Measurements from ENCODE around the gene NT5M.

The NT5M gene

GRCh38 chr17:17289086-17289485 is 14.1 kb upstream of the NT5M start:
- H3K27ac ChIP-seq, result no peak overlapping the region
- TF ChIP-seq, protein P1, sequence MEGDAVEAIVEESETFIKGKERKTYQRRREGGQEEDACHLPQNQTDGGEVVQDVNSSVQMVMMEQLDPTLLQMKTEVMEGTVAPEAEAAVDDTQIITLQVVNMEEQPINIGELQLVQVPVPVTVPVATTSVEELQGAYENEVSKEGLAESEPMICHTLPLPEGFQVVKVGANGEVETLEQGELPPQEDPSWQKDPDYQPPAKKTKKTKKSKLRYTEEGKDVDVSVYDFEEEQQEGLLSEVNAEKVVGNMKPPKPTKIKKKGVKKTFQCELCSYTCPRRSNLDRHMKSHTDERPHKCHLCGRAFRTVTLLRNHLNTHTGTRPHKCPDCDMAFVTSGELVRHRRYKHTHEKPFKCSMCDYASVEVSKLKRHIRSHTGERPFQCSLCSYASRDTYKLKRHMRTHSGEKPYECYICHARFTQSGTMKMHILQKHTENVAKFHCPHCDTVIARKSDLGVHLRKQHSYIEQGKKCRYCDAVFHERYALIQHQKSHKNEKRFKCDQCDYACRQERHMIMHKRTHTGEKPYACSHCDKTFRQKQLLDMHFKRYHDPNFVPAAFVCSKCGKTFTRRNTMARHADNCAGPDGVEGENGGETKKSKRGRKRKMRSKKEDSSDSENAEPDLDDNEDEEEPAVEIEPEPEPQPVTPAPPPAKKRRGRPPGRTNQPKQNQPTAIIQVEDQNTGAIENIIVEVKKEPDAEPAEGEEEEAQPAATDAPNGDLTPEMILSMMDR (IDR thresholded peaks at IDR 0.05), result no peak
- no peak for TF ChIP-seq ZFX (IDR thresholded peaks at IDR 0.05; ENCODE audit: borderline replicate concordance)

DNA sequence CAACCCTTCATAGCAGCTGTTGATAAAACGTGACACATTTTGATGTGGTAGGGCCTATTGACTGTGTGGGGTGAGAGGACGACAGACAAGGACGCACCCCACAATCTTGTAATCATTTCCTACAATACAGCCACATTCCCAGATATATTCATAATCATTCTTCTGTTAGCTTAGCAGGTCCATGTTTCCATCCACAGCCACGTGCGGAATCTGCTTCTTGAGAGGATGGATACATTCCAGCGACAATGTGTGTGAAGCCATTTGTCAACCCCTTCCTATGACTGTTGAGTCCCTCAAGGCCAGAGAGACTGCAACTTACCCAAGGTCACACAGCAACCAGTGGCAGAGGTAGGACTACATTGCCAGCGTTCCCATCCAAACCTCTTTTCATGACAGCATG is 13.5 kb upstream of the NT5M start:
- TF ChIP-seq, protein P1 (IDR thresholded peaks at IDR 0.05), result no peak
- no peak for TF ChIP-seq ZFX (IDR thresholded peaks at IDR 0.05; ENCODE audit: borderline replicate concordance)
- no peak overlapping the region for H3K27ac ChIP-seq

DNA sequence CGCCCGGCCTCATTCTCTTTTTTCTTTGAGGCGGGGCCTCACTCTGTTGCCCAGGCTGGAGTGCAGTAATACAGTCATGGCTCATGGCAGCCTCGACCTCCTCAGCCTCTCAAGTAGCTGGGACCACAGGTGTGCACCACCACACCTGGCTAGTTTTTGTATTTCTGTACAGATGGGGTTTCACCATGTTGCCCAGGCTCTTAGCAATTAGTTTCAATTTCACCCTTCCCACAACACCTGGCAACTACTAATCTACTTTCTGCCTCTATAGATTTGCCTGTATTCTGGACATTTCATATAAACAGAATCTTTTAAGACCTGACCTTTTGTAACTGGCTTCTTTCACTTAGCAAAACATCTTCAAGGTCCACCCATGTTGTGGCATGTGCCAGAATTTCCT is 8.0 kb upstream of the NT5M start:
- TF ChIP-seq ZFX (IDR thresholded peaks at IDR 0.05; ENCODE audit: borderline replicate concordance), result no peak
- TF ChIP-seq, protein P1 (IDR thresholded peaks at IDR 0.05), result no peak
- no peak overlapping the region for H3K27ac ChIP-seq

DNA sequence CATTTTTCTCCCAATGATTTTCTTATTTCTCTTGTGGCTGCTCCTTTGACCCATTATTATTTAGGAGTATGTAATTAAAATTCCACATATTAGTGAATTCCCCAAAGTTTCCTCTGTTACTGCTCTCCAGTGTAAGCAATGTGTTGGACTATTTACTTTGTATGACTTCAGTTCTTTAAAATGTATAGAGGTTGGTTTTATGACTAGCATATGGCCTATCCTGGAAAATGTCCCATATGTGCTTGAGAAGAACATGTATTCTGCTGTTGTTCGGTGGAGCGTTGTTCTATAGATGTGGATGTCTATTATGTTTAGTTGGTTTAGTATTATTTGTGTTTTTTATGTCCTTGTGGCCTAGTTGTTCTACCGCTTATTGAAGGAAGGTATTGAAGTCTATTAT is 6.0 kb upstream of the NT5M start:
- H3K27ac ChIP-seq, result no peak overlapping the region
- no peak for TF ChIP-seq ZFX (IDR thresholded peaks at IDR 0.05; ENCODE audit: borderline replicate concordance)
- TF ChIP-seq, protein P1 (IDR thresholded peaks at IDR 0.05), result no peak

GRCh38 chr17:17298108-17298507 is 5.1 kb upstream of the NT5M start:
- TF ChIP-seq ZFX (IDR thresholded peaks at IDR 0.05; ENCODE audit: borderline replicate concordance), result no peak
- TF ChIP-seq, protein P1 (IDR thresholded peaks at IDR 0.05), result no peak
- H3K27ac ChIP-seq, result no peak overlapping the region

- H3K27ac ChIP-seq, result peak overlapping the region; percentile 52
- TF ChIP-seq ZFX (IDR thresholded peaks at IDR 0.05; ENCODE audit: borderline replicate concordance), result no peak
- TF ChIP-seq, protein P1 (IDR thresholded peaks at IDR 0.05), result no peak
Observed at GRCh38 chr17:17300624-17301568, 2.3 kb upstream of the NT5M start.

DNA sequence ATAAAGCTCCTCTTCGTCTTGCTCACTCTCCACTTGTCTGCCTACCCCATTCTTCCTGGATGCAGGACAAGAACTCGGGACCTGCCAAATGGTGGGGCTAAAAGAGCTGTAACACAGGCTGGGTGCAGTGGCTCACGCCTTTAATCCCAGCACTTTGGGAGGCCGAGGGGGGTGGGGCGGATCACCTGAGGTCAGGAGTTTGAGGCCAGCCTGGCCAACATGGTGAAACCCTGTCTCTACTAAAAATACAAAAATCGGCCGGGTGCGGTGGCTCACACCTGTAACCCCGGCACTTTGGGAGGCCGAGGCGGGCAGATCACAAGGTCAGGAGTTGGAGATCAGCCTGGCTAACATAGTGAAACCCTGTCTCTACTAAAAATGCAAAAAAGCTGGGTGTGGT is 1.5 kb upstream of the NT5M start:
- peak overlapping the region; percentile 52; the same call in 1 of the 2 replicates for H3K27ac ChIP-seq

Data from 22Rv1 (cell line).